A204.1 (cell line): ENCODE data around the gene PNKP.

ENCODE experiments used
- FAIRE-seq: peaks from 2 replicates; lab custom pipeline; 2012; peaks lifted over from hg19 to GRCh38; lab: Jason Lieb, UNC

Gene PNKP

GRCh38 chr19:49859682-49860335 lies 7.6 kb downstream of the PNKP start:
- no peak for FAIRE-seq

GRCh38 chr19:49858088-49858985 lies 9.0 kb downstream of the PNKP start:
- FAIRE-seq, result no peak

- FAIRE-seq, result no peak
Measured at GRCh38 chr19:49857838-49858087, 9.6 kb downstream of the PNKP start.

- FAIRE-seq, result no peak
Measured at GRCh38 chr19:49857061-49857837, 10.1 kb downstream of the PNKP start.

- FAIRE-seq, result no peak
Measured at GRCh38 chr19:49856574-49857021, 10.8 kb downstream of the PNKP start.

GRCh38 chr19:49855676-49856573 lies 11.5 kb downstream of the PNKP start:
- no peak for FAIRE-seq

- no peak for FAIRE-seq
Measured at GRCh38 chr19:49855277-49855675, 12.1 kb downstream of the PNKP start.

GRCh38 chr19:49854378-49855263 lies 12.8 kb downstream of the PNKP start:
- no peak for FAIRE-seq

- FAIRE-seq, result no peak
Measured at GRCh38 chr19:49853852-49854377, 13.5 kb downstream of the PNKP start.

GRCh38 chr19:49852631-49853126 lies 14.7 kb downstream of the PNKP start:
- no peak for FAIRE-seq

GRCh38 chr19:49851456-49852259 lies 15.7 kb downstream of the PNKP start:
- no peak for FAIRE-seq

- FAIRE-seq, result no peak
Measured at GRCh38 chr19:49850487-49851342, 16.7 kb downstream of the PNKP start, which contains the start of gene PTOV1. TSS of gene PTOV1 (plus strand) at chr19:49851159.

GRCh38 chr19:49850221-49850486 lies 17.2 kb downstream of the PNKP start:
- FAIRE-seq, result no peak

- no peak for FAIRE-seq
Measured at GRCh38 chr19:49849433-49850220, 17.7 kb downstream of the PNKP start.

- FAIRE-seq, result no peak
Measured at GRCh38 chr19:49848938-49849337, 18.4 kb downstream of the PNKP start.

- no peak for FAIRE-seq
Measured at GRCh38 chr19:49847731-49848696, 19.4 kb downstream of the PNKP start.

GRCh38 chr19:49846408-49846807 lies 21.0 kb downstream of the PNKP start:
- FAIRE-seq, result no peak
